ENCODE results near the gene DCC.

- TF ChIP-seq, protein P1, sequence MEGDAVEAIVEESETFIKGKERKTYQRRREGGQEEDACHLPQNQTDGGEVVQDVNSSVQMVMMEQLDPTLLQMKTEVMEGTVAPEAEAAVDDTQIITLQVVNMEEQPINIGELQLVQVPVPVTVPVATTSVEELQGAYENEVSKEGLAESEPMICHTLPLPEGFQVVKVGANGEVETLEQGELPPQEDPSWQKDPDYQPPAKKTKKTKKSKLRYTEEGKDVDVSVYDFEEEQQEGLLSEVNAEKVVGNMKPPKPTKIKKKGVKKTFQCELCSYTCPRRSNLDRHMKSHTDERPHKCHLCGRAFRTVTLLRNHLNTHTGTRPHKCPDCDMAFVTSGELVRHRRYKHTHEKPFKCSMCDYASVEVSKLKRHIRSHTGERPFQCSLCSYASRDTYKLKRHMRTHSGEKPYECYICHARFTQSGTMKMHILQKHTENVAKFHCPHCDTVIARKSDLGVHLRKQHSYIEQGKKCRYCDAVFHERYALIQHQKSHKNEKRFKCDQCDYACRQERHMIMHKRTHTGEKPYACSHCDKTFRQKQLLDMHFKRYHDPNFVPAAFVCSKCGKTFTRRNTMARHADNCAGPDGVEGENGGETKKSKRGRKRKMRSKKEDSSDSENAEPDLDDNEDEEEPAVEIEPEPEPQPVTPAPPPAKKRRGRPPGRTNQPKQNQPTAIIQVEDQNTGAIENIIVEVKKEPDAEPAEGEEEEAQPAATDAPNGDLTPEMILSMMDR (conservative IDR thresholded peaks at IDR 0.05; ENCODE audit: low read length), result no peak
- no peak for TF ChIP-seq EZH2phosphoT487 (IDR thresholded peaks at IDR 0.05; ENCODE audit: borderline replicate concordance)
Observed at GRCh38 chr18:53114441-53114840, 774.4 kb downstream of the DCC start.

Measured in Loucy (cell line).